HEK293 (cell line): ENCODE measurements around the gene TANGO6.

Experiments used
- CTCF ChIA-PET: fragments of 350-600 bp; formaldehyde crosslinking; extraction: SDS; loops from one replicate; lab custom pipeline; 2021; ENCODE audit warnings: antibody characterized with exemption; lab: Yijun Ruan, JAX
- POLR2A ChIA-PET: fragments of 300-600 bp; formaldehyde crosslinking; extraction: SDS; loops from one replicate; lab custom pipeline; 2020; ENCODE audit warnings: antibody characterized with exemption, inconsistent platforms; lab: Yijun Ruan, JAX
- H3K27ac ChIP-seq: fragments of 200-500 bp; sonication (Bioruptor generic); 2 replicates; pipeline ENCODE4 v1.5.1; 2014; ENCODE audit warnings: low read depth, low read length, control low read depth, inconsistent platforms; ENCODE audit errors: extremely low read depth
- H3K36me3 ChIP-seq, 2 experiments: fragments of 200-500 bp in 1 of 2; sonication (Bioruptor generic) in 1 of 2; 1 replicate in 1 of 2; 2 replicates in 1 of 2; pipeline ENCODE4 v1.5.1; 2014 to 2017; ENCODE audit warnings: inconsistent platforms in 2 of 2, low read length in 2 of 2; ENCODE audit not compliant: control insufficient read depth in 2 of 2, insufficient read depth in 1 of 2
- H3K4me1 ChIP-seq: fragments of 200-500 bp; sonication (Bioruptor generic); 2 replicates; pipeline ENCODE4 v1.5.1; 2014; ENCODE audit warnings: mild to moderate bottlenecking, low read length, inconsistent platforms; ENCODE audit not compliant: control insufficient read depth, insufficient read depth
- H3K4me3 ChIP-seq: 2 replicates; pipeline ENCODE4 v1.5.1; 2011; ENCODE audit warnings: low read depth, mild to moderate bottlenecking, control low read depth, low read length, moderate library complexity
- H3K9me3 ChIP-seq: fragments of 200-500 bp; sonication (Bioruptor generic); 2 replicates; pipeline ENCODE4 v1.5.1; 2014; ENCODE audit warnings: low read depth, low read length, inconsistent platforms; ENCODE audit not compliant: control insufficient read depth, insufficient read depth
- GLI4 ChIP-seq: fragments of 450-650 bp; formaldehyde crosslinking; IDR thresholded peaks from 2 replicates; pipeline ENCODE4 v1.5.1; 2016; ENCODE audit warnings: missing biosample characterization, missing genetic modification characterization
- MYNN ChIP-seq: fragments of 450-650 bp; formaldehyde crosslinking; IDR thresholded peaks from 2 replicates; pipeline ENCODE4 v1.5.1; 2016; ENCODE audit warnings: missing biosample characterization, missing genetic modification characterization, borderline replicate concordance
- REPIN1 ChIP-seq: fragments of 450-650 bp; formaldehyde crosslinking; IDR thresholded peaks from 2 replicates; pipeline ENCODE4 v1.5.1; 2017; ENCODE audit warnings: missing biosample characterization, missing genetic modification characterization, low read depth
- SCRT2 ChIP-seq: fragments of 450-650 bp; formaldehyde crosslinking; IDR thresholded peaks from 2 replicates; pipeline ENCODE4 v1.5.1; 2016; ENCODE audit warnings: missing biosample characterization, missing genetic modification characterization
- TRIM28 ChIP-seq: IDR thresholded peaks from 2 replicates; pipeline ENCODE4 v1.6.1; 2011; ENCODE audit warnings: low read length, control low read depth, borderline replicate concordance
- ZBTB21 ChIP-seq: fragments of 450-650 bp; formaldehyde crosslinking; IDR thresholded peaks from 2 replicates; pipeline ENCODE4 v1.5.1; 2017; ENCODE audit warnings: missing biosample characterization, missing genetic modification characterization
- ZNF138 ChIP-seq: fragments of 450-650 bp; formaldehyde crosslinking; IDR thresholded peaks from 2 replicates; pipeline ENCODE4 v1.5.1; 2016; ENCODE audit warnings: missing biosample characterization, missing genetic modification characterization, borderline replicate concordance
- ZNF19 ChIP-seq: fragments of 450-650 bp; formaldehyde crosslinking; IDR thresholded peaks from 2 replicates; pipeline ENCODE4; 2016; ENCODE audit warnings: missing biosample characterization, missing genetic modification characterization, low read depth
- ZNF202 ChIP-seq: fragments of 450-650 bp; formaldehyde crosslinking; IDR thresholded peaks from 2 replicates; pipeline ENCODE4 v1.5.1; 2016; ENCODE audit warnings: missing biosample characterization, missing genetic modification characterization, borderline replicate concordance
- ZNF302 ChIP-seq: fragments of 450-650 bp; formaldehyde crosslinking; IDR thresholded peaks from 2 replicates; pipeline ENCODE4 v1.5.1; 2016; ENCODE audit warnings: missing biosample characterization, missing genetic modification characterization, low read depth
- ZNF404 ChIP-seq: fragments of 450-650 bp; formaldehyde crosslinking; IDR thresholded peaks from 2 replicates; pipeline ENCODE4 v1.5.1; 2017; ENCODE audit warnings: missing biosample characterization, missing genetic modification characterization
- ZNF433 ChIP-seq: fragments of 450-650 bp; formaldehyde crosslinking; IDR thresholded peaks from 2 replicates; pipeline ENCODE4 v1.5.1; 2016; ENCODE audit warnings: missing biosample characterization, missing genetic modification characterization, low read depth
- ZNF777 ChIP-seq: fragments of 450-650 bp; formaldehyde crosslinking; IDR thresholded peaks from 2 replicates; pipeline ENCODE4 v1.5.1; 2017; ENCODE audit warnings: missing biosample characterization, missing genetic modification characterization, borderline replicate concordance
- ZSCAN23 ChIP-seq: fragments of 450-650 bp; formaldehyde crosslinking; IDR thresholded peaks from 2 replicates; pipeline ENCODE4 v1.5.1; 2016; ENCODE audit warnings: missing biosample characterization, missing genetic modification characterization
- ZSCAN30 ChIP-seq: fragments of 450-650 bp; IDR thresholded peaks from 2 replicates; pipeline ENCODE4 v1.5.1; 2018; ENCODE audit warnings: missing biosample characterization, mild to moderate bottlenecking, missing genetic modification characterization, moderate library complexity
- TF ChIP-seq, protein P1 (sequence below): fragments of 450-650 bp; formaldehyde crosslinking; IDR thresholded peaks from 2 replicates; pipeline ENCODE4 v1.5.1; 2017; ENCODE audit warnings: missing biosample characterization, missing genetic modification characterization
- TF ChIP-seq, protein P2 (sequence below): IDR thresholded peaks from 2 replicates; pipeline ENCODE4 v1.6.1; 2011; ENCODE audit warnings: mild to moderate bottlenecking, low read depth, low read length, borderline replicate concordance
- TF ChIP-seq, protein P3 (sequence below): fragments of 450-650 bp; IDR thresholded peaks from 2 replicates; pipeline ENCODE4 v1.5.1; 2018; ENCODE audit warnings: missing biosample characterization, mild to moderate bottlenecking, missing genetic modification characterization
- TF ChIP-seq, protein P4 (sequence below): fragments of 450-650 bp; formaldehyde crosslinking; IDR thresholded peaks from 2 replicates; pipeline ENCODE4 v1.5.1; 2016; ENCODE audit warnings: missing biosample characterization, missing genetic modification characterization

Gene TANGO6

DNA sequence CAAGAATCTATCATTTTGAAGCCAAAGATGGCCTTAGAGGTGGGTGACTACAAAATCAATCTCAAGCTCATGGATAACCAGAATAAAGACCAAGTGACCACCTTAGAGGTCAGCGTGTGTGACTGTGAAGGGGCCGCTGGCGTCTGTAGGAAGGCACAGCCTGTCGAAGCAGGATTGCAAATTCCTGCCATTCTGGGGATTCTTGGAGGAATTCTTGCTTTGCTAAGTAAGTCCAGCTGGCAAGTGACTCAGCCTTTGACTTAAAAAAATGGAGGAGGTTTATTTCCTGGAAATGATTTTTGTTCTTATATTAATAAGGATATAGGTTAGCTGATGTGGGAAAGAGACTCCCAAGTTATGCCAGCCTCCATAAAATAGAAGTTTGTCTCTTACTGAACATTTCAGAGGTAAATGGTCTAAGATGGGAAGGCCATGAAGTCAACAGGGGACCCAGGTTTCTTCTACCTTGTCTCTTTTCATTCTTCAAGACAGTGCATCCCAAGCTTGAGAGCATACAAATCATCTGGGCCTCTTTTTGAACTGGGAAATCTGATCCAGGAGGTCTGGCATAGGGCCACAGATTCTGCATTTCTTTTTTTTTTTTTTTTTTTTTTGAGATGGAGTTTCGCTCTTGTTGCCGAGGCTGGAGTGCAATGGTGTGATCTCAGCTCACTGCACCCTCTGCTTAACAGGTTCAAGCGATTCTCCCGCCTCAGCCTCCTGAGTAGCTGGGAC lies 19.8 kb upstream of the TANGO6 start (continued):
- TF ChIP-seq, protein P1, sequence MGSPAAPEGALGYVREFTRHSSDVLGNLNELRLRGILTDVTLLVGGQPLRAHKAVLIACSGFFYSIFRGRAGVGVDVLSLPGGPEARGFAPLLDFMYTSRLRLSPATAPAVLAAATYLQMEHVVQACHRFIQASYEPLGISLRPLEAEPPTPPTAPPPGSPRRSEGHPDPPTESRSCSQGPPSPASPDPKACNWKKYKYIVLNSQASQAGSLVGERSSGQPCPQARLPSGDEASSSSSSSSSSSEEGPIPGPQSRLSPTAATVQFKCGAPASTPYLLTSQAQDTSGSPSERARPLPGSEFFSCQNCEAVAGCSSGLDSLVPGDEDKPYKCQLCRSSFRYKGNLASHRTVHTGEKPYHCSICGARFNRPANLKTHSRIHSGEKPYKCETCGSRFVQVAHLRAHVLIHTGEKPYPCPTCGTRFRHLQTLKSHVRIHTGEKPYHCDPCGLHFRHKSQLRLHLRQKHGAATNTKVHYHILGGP (tag by site-specific recombination), result no peak
- TF ChIP-seq REPIN1 (tag by site-specific recombination) (no peak), ZSCAN23 (tag by site-specific recombination) (no peak), ZNF202 (tag by site-specific recombination) (no peak)

DNA sequence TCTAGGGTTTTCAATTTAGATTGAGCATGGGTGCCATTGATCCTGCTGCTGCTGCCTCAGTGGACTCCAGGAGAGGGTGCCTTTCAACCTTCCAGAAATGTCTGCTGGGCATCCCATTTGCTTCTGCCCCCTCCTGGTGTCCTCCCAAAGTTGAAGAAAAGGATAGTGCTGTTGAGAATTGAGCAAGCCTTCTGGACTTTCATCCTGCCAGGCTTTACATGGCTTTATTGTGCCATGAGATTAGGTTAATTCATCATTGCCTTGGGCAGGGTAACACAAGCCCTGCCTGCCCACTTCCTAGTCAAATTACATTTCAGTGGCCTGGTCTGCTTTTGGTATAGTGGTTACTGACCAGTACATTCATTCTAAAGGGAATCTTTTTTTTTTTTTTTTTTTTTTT lies 17.9 kb upstream of the TANGO6 start:
- Histone ChIP-seq H3K27ac (no peak overlapping the region), H3K36me3 (peaks cover 0 to 9% of the 10 kb centered on the region in 2 experiments; a peak in 1 of 3 replicates), H3K4me1 (no peaks in the 10 kb centered on the region), H3K9me3 (no peaks in the 10 kb centered on the region)
- POLR2A ChIA-PET, result no interaction called here
- TF ChIP-seq TRIM28 (no peak), MYNN (tag by site-specific recombination) (no peak), ZBTB21 (tag by site-specific recombination) (no peak), GLI4 (tag by site-specific recombination) (no peak), ZNF302 (no peak)
- TF ChIP-seq, all 188 proteins: peak for 0
- CTCF ChIA-PET, result interaction anchor here (0.8 kb wide), 1 partner anchor 26 kb away, joined by 3 read pairs; no protein-coding TSS in a partner anchor
- no peak overlapping the region for H3K4me3 ChIP-seq

DNA sequence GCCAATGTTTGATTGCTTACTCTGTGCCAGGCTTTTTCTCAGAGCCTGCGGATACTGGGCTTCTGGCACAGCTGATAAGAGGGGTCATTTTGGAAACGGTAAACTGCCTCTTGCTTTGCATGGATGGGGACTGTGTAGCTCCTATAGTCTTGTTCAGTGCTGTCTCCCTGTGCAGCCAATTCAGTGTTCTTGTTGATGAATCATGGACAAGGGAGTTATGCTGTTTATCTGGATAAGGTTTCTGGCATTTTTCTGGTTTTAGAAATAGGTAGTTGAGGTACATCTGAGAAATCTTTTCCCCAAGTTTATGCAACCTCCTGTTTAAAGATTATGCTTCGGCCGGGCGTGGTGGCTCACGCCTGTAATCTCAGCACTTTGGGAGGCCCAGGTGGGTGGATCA lies 16.7 kb upstream of the TANGO6 start:
- CTCF ChIA-PET, result no interaction called here
- TF ChIP-seq TRIM28 (no peak), ZNF433 (tag by site-specific recombination) (no peak), ZNF138 (tag by site-specific recombination) (no peak), SCRT2 (tag by site-specific recombination) (no peak), ZNF302 (no peak), ZNF404 (tag by site-specific recombination) (no peak), ZSCAN30 (tag by site-specific recombination) (no peak), ZNF19 (tag by site-specific recombination) (no peak), ZNF777 (no peak)
- TF ChIP-seq, protein P2, sequence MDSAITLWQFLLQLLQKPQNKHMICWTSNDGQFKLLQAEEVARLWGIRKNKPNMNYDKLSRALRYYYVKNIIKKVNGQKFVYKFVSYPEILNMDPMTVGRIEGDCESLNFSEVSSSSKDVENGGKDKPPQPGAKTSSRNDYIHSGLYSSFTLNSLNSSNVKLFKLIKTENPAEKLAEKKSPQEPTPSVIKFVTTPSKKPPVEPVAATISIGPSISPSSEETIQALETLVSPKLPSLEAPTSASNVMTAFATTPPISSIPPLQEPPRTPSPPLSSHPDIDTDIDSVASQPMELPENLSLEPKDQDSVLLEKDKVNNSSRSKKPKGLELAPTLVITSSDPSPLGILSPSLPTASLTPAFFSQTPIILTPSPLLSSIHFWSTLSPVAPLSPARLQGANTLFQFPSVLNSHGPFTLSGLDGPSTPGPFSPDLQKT, result no peak
- TF ChIP-seq, protein P3, sequence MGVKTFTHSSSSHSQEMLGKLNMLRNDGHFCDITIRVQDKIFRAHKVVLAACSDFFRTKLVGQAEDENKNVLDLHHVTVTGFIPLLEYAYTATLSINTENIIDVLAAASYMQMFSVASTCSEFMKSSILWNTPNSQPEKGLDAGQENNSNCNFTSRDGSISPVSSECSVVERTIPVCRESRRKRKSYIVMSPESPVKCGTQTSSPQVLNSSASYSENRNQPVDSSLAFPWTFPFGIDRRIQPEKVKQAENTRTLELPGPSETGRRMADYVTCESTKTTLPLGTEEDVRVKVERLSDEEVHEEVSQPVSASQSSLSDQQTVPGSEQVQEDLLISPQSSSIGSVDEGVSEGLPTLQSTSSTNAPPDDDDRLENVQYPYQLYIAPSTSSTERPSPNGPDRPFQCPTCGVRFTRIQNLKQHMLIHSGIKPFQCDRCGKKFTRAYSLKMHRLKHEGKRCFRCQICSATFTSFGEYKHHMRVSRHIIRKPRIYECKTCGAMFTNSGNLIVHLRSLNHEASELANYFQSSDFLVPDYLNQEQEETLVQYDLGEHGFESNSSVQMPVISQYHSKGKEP (tag by site-specific recombination), result no peak
- TF ChIP-seq, protein P4, sequence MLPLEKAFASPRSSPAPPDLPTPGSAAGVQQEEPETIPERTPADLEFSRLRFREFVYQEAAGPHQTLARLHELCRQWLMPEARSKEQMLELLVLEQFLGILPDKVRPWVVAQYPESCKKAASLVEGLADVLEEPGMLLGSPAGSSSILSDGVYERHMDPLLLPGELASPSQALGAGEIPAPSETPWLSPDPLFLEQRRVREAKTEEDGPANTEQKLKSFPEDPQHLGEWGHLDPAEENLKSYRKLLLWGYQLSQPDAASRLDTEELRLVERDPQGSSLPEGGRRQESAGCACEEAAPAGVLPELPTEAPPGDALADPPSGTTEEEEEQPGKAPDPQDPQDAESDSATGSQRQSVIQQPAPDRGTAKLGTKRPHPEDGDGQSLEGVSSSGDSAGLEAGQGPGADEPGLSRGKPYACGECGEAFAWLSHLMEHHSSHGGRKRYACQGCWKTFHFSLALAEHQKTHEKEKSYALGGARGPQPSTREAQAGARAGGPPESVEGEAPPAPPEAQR (tag by site-specific recombination), result no peak
- TF ChIP-seq, all 188 proteins: peak for 0
- POLR2A ChIA-PET, result no interaction called here
- Histone ChIP-seq H3K4me1 (no peaks in the 10 kb centered on the region), H3K27ac (no peak overlapping the region), H3K9me3 (no peaks in the 10 kb centered on the region), H3K4me3 (no peak overlapping the region), H3K36me3 (peaks cover 0 to 9% of the 10 kb centered on the region in 2 experiments; a peak in 1 of 3 replicates)
